H9 (cell line): ENCODE data around the gene ARHGAP30. TPM values are rescaled to one million over a fixed set of nuclear protein-coding genes. Genes with fewer than 3 reads are reported as not detected.
A peak's percentile ranks its signal among the peaks of the same experiment; 100 is the strongest.

Experiments used
- DNase-seq: peaks from one replicate; pipeline ENCODE4 v3.0.0-alpha.2; 2017
- H2AFZ ChIP-seq: one replicate; pipeline ENCODE4 v1.6.1; 2013; ENCODE audit warnings: mild to moderate bottlenecking, low read length, control low read depth, moderate library complexity
- H2AK5ac ChIP-seq: 2 replicates; pipeline ENCODE4 v1.6.1; 2013; ENCODE audit warnings: low read length, control low read depth, mixed read lengths; ENCODE audit not compliant: insufficient read length
- H2BK120ac ChIP-seq: one replicate; pipeline ENCODE4 v1.6.1; 2013; ENCODE audit warnings: low read depth, mild to moderate bottlenecking, low read length, control low read depth, inconsistent platforms; ENCODE audit not compliant: poor library complexity, severe bottlenecking
- H2BK12ac ChIP-seq: 2 replicates; pipeline ENCODE4 v1.6.1; 2013; ENCODE audit warnings: low read length, control low read depth, mixed read lengths, low read depth; ENCODE audit not compliant: insufficient read length
- H2BK15ac ChIP-seq: 2 replicates; pipeline ENCODE4 v1.6.1; 2013; ENCODE audit warnings: low read depth, low read length, control low read depth
- H2BK20ac ChIP-seq: one replicate; pipeline ENCODE4 v1.6.1; 2013; ENCODE audit warnings: low read depth, mild to moderate bottlenecking, low read length, control low read depth, inconsistent platforms; ENCODE audit not compliant: poor library complexity, severe bottlenecking
- H2BK5ac ChIP-seq: 2 replicates; pipeline ENCODE4 v1.6.1; 2013; ENCODE audit warnings: low read length, control low read depth, mixed read lengths; ENCODE audit not compliant: insufficient read length
- H3K14ac ChIP-seq: 2 replicates; pipeline ENCODE4 v1.6.1; 2013; ENCODE audit warnings: low read length, control low read depth; ENCODE audit not compliant: insufficient read depth
- H3K18ac ChIP-seq: 2 replicates; pipeline ENCODE4 v1.6.1; 2013; ENCODE audit warnings: low read depth, mild to moderate bottlenecking, mixed read lengths, low read length, control low read depth; ENCODE audit not compliant: insufficient read length
- H3K23ac ChIP-seq: 2 replicates; pipeline ENCODE4 v1.6.1; 2013; ENCODE audit warnings: low read length, control low read depth, mixed read lengths, low read depth; ENCODE audit not compliant: insufficient read length
- H3K23me2 ChIP-seq: 2 replicates; pipeline ENCODE4 v1.6.1; 2013; ENCODE audit warnings: low read depth, mild to moderate bottlenecking, mixed read lengths, low read length, control low read depth; ENCODE audit not compliant: insufficient read length, poor library complexity, severe bottlenecking
- H3K27ac ChIP-seq: 2 replicates; pipeline ENCODE4 v1.5.1; 2013; ENCODE audit warnings: low read length, control low read depth, mixed read lengths, low read depth; ENCODE audit not compliant: insufficient read length
- H3K27me3 ChIP-seq: 2 replicates; pipeline ENCODE4 v1.6.1; 2013; ENCODE audit warnings: low read length, control low read depth, inconsistent platforms; ENCODE audit not compliant: insufficient read depth
- H3K4ac ChIP-seq: 2 replicates; pipeline ENCODE4 v1.6.1; 2013; ENCODE audit warnings: low read depth, mild to moderate bottlenecking, control low read depth, inconsistent platforms, low read length, moderate library complexity
- H3K4me1 ChIP-seq: 2 replicates; pipeline ENCODE4 v1.6.1; 2013; ENCODE audit warnings: low read length, control low read depth, inconsistent platforms; ENCODE audit not compliant: insufficient read depth
- H3K4me2 ChIP-seq: 2 replicates; pipeline ENCODE4 v1.6.1; 2013; ENCODE audit warnings: low read length, control low read depth, mixed read lengths; ENCODE audit not compliant: insufficient read length, insufficient read depth
- H3K56ac ChIP-seq: 2 replicates; pipeline ENCODE4 v1.6.1; 2013; ENCODE audit warnings: low read depth, mild to moderate bottlenecking, mixed read lengths, low read length, control low read depth; ENCODE audit not compliant: insufficient read length
- H3K79me1 ChIP-seq: 2 replicates; pipeline ENCODE4 v1.6.1; 2013; ENCODE audit warnings: low read depth, mild to moderate bottlenecking, moderate library complexity, low read length, control low read depth, inconsistent platforms; ENCODE audit not compliant: insufficient read depth, poor library complexity, severe bottlenecking
- H3K79me2 ChIP-seq: 2 replicates; pipeline ENCODE4 v1.6.1; 2013; ENCODE audit warnings: low read length, control low read depth, inconsistent platforms; ENCODE audit not compliant: insufficient read depth
- H3K9ac ChIP-seq: 2 replicates; pipeline ENCODE4 v1.6.1; 2013; ENCODE audit warnings: low read length, control low read depth, mixed read lengths; ENCODE audit not compliant: insufficient read length; ENCODE audit errors: extremely low read depth
- H3K9me3 ChIP-seq: one replicate; pipeline ENCODE4 v1.6.1; 2013; ENCODE audit warnings: low read depth, low read length, inconsistent platforms; ENCODE audit not compliant: control insufficient read depth
- H3T11ph ChIP-seq: one replicate; pipeline ENCODE4 v1.6.1; 2013; ENCODE audit warnings: mild to moderate bottlenecking, low read length, control low read depth, inconsistent platforms
- H4K20me1 ChIP-seq: one replicate; pipeline ENCODE4 v1.6.1; 2013; ENCODE audit not compliant: control insufficient read depth, insufficient read length, insufficient read depth
- H4K5ac ChIP-seq: 2 replicates; pipeline ENCODE4 v1.6.1; 2013; ENCODE audit warnings: low read depth, mild to moderate bottlenecking, mixed read lengths, low read length, control low read depth; ENCODE audit not compliant: insufficient read length
- H4K8ac ChIP-seq: replicated peaks from 2 replicates; pipeline ENCODE4 v1.6.1; 2013; ENCODE audit warnings: low read length, control low read depth, mixed read lengths, low read depth; ENCODE audit not compliant: insufficient read length
- H4K91ac ChIP-seq: 2 replicates; pipeline ENCODE4 v1.6.1; 2013; ENCODE audit warnings: low read depth, mild to moderate bottlenecking, moderate library complexity, mixed read lengths, low read length, control low read depth; ENCODE audit not compliant: insufficient read length
- H3K27ac Mint-ChIP-seq, 3 experiments: 2 replicates in 2 of 3; 3 replicates in 1 of 3; pipeline ENCODE4 v1.8.0; 2020 to 2021; ENCODE audit warnings: mixed read lengths in 3 of 3, mild to moderate bottlenecking in 1 of 3, moderate library complexity in 1 of 3
- H3K27me3 Mint-ChIP-seq: 2 replicates; pipeline ENCODE4 v1.8.0; 2021; ENCODE audit warnings: low read depth, mild to moderate bottlenecking, moderate library complexity, mixed read lengths
- H3K36me3 Mint-ChIP-seq, 3 experiments: 2 replicates in 2 of 3; 3 replicates in 1 of 3; pipeline ENCODE4 v1.8.0; 2020 to 2021; ENCODE audit warnings: low read depth in 3 of 3, mixed read lengths in 3 of 3; ENCODE audit not compliant: insufficient read depth in 1 of 3
- H3K4me1 Mint-ChIP-seq, 2 experiments: 2 replicates each; pipeline ENCODE4 v1.8.0; 2020; ENCODE audit warnings: mixed read lengths in 2 of 2
- H3K4me3 Mint-ChIP-seq, 2 experiments: 2 replicates in 1 of 2; 3 replicates in 1 of 2; pipeline ENCODE4 v1.8.0; 2020 to 2021; ENCODE audit warnings: mild to moderate bottlenecking in 2 of 2, mixed read lengths in 2 of 2, moderate library complexity in 1 of 2
- H3K9me3 Mint-ChIP-seq, 2 experiments: 2 replicates in 1 of 2; 3 replicates in 1 of 2; pipeline ENCODE4 v1.8.0; 2020; ENCODE audit warnings: mild to moderate bottlenecking in 2 of 2, mixed read lengths in 2 of 2, moderate library complexity in 1 of 2
- CTCF ChIP-seq: fragments of 200-600 bp; sonication (generic); conservative IDR thresholded peaks from 3 replicates; pipeline ENCODE4 v1.8.0; 2021; ENCODE audit warnings: antibody characterized with exemption, mild to moderate bottlenecking
- WGBS: extraction: QIAGEN DNeasy Blood & Tissue Kit; methylation state at CpG from one replicate; pipeline ENCODE4 v1.1.7; 2013; ENCODE audit warnings: missing lambda C conversion rate, low lambda C conversion rate, mixed read lengths; ENCODE audit not compliant: insufficient read length; ENCODE audit errors: extremely low coverage; 5-methylcytosine and 5-hydroxymethylcytosine counted together
- total RNA-seq: library from RNA; stranded (reverse); gene quantifications from 2 replicates; pipeline ENCODE4 v1.2.1, GENCODE V29; 2021

ARHGAP30 gene
- total RNA-seq, 1 experiment from 2014 or later, result 0.13 TPM

GRCh38 chr1:161046605-161047228 is 23.0 kb downstream of the ARHGAP30 start:
- Histone ChIP-seq H2BK12ac (no peak overlapping the region), H3K79me2 (peaks cover 3% of the 10 kb centered on the region; the same call in 1 of the 2 replicates), H3T11ph (no peak overlapping the region), H3K56ac (peak overlapping the region; percentile 87), H4K91ac (no peak overlapping the region), H3K9me3 (no peaks in the 10 kb centered on the region), H3K4me1 (peaks cover 2% of the 10 kb centered on the region; the same call in 1 of the 2 replicates), H4K8ac (no peak overlapping the region), H3K27ac (peak overlapping the region; percentile 93), H3K27me3 (no peaks in the 10 kb centered on the region; the same call in 1 of the 2 replicates), H3K18ac (peak overlapping the region; percentile 79), H2AK5ac (no peak overlapping the region), H2BK15ac (no peak overlapping the region), H3K14ac (no peak overlapping the region), H2BK5ac (no peak overlapping the region), H3K4ac (no peak overlapping the region), H3K9ac (peak overlapping the region; percentile 97), H3K79me1 (no peaks in the 10 kb centered on the region), H2BK20ac (no peak overlapping the region), H2AFZ (no peak overlapping the region), H3K4me2 (peak overlapping the region; percentile 64), H4K20me1 (no peaks in the 10 kb centered on the region), H3K23me2 (peaks cover 8% of the 10 kb centered on the region), H2BK120ac (no peak overlapping the region), H4K5ac (no peak overlapping the region), H3K23ac (no peak overlapping the region)
- Mint-ChIP-seq H3K4me1 (peaks cover 15% of the 10 kb centered on the region in 2 experiments), H3K27ac (peak overlapping the region in 1 of 3 experiments; percentile 59; a peak in 4 of 7 replicates), H3K36me3 (peaks cover 15 to 29% (median 24%) of the 10 kb centered on the region in 3 experiments), H3K9me3 (peaks cover 12% of the 10 kb centered on the region in 2 experiments), H3K4me3 (peak overlapping the region; percentile 92 to 94), H3K27me3 (peaks cover 37% of the 10 kb centered on the region)
- no peak for TF ChIP-seq CTCF
- no peak for DNase-seq
- no CpG with 5 or more reads among the region's 2 CpGs for WGBS
